T-helper 1 cell treated with Interleukin-12 subunit alpha and Interleukin-12 subunit beta and Interleukin-4 antibody, amounts not matched to agents 30 ng/mL and 1 ng/mL, for 36 hours (primary cell): ENCODE results near the gene PKD1L1. TPM values are rescaled to one million over a fixed set of nuclear protein-coding genes. Genes with fewer than 3 reads are reported as not detected.

ENCODE experiments used
- intact Hi-C: fragments of 100-400 bp; cut with micrococcal nuclease; formaldehyde crosslinking; loops from one replicate; pipeline ENCODE4 v1.15.1; 2024
- total RNA-seq: library from RNA; stranded (reverse); gene quantifications from 2 replicates; pipeline ENCODE4 v1.2.3, GENCODE V29; 2022

The PKD1L1 gene
- total RNA-seq, 1 donor from 2014 or later = 0.12 TPM

DNA sequence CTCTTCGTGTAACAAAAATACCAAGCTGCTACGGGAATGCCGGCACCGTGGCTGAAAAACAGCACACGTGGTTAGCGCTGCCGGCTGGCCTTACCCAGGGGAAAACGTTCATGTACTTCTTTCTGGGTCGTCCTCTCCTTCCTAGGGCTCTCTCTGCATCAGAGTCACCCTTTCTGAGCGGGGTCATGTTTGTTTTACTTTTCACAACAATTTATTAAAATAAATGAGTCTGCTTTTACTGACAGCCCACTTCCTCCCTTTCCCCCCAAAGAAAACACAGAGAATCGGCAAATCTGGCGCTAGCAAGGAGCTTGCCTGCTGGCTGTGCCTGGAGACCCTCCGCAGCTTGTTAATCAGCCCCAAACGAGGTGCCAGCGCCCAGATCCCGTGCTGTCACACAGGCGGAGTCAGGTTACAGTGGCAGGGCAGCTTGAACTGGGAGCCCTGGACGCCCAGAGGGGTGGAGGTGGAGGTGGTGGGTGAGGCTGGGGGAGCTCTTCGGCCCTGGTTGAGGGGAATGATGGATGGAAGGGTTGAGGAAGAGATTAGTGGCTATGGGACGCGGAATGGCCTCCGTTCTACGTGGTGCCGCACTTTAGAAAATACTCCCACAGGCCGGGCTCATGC, 204.2 kb downstream of the PKD1L1 start:
- intact Hi-C loops = no loop called here

DNA sequence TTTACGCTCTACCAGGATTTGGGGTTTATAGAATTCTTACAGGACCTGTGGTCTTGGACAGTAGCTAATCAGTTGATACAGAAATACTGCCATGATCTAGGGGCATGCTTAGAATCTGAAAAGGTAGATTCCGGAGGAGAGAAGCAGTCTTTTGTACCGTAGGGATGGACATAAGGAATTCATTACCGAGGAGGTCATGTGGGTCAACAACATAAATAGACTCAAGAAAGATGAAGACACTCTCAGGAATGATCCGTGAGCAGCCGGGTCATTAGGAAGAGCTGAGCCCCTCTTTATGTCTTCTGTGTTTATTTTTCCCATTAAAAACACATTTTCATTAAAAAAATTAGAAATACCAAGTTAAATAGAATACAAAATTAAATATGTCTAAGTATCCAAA, 206.3 kb downstream of the PKD1L1 start:
- intact Hi-C loops = no loop called here

DNA sequence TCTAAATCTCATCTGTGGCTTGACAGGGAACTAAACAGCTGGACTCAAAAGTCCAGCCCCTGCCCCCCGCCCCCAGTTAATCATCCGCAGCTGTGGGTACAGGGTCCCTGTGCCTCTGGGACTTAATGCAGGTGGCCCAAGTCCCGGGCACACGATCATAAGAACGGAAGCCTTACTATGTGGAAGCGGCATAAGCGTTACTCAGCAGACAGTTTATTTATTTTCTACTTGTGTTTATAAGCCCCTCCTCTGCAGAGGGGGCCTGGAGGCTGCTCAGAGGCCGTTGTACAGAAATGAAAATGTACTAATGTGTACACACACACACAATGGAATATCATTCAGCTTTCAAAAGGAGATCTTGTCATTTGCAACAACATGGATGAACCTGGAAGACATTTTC, 208.4 kb downstream of the PKD1L1 start:
- intact Hi-C loops = no loop called here

DNA sequence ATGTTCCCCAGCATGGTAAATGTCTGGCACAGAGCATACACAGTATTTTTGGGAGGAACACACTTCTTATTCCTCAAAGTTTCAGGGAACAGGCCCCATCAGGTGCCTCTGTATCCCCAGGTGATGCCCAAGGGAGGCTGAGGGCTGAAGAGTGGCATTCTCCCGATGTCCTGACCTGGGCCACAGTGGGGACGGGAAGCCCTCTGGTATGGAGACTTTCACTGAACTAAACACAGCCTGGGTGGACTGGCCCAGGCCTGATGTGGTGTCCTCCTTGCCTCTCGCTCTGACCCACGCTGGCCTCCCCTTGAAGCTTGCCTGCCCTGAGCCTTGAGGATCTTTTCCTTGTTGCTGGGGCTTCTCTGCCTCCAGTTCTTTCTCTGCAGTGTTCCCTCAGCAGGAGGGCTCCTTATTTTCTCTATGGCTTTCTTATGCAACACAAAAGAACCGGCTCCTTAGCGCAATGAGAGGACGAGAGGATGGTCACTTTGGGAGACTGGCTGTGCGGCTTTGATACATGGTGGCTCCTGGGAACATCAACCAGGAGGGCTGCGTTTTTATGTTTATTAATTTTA, 208.9 kb downstream of the PKD1L1 start:
- intact Hi-C loops = no loop called here

DNA sequence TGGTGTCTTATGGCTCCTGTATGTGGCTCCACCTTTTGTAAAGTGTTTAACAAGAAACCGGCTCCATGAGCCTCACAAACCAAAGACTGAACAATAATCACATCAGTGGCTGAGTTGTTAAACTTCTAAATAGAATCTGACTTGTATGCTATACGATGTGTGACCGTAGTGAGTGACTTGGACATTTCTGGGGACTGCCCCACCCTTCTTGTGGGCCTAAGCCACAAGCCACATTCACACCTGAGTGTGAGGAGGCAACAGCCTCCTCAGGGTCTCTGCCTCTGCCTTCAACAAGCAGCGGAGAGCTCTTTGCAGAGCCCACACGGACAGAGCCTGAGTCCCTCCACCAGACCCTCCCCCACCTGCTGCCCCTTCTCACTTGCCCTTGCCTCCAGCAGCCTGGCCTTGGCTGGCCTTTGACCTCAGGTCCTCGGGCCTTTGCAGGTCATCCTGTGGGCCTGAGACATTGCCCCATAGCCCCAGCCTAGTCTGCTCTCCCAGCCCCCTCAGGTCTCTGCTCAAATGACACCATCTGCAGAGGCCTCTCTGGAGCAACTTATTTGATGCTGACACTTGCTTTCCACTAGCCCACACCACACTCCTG, 209.6 kb downstream of the PKD1L1 start:
- intact Hi-C loops = no loop called here

DNA sequence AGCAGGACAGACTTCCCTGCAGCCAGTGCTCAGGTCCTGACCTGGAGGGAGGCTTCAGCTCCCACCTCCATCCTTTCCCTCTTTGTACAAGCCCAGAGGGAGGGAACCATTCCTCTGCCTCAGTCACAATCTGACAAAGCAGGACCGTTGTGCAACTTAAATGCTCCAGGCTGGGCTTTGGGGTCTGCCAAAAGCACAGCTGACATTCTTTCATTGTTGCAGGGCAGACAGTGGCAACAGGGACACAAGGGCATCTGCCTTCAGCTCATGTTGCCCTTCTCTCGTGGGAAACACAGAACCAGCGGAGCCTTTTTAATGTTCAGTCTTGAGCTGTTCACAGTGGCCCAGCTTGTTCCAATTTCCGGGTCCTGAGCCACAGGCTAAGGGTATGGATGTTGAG, 210.7 kb downstream of the PKD1L1 start:
- intact Hi-C loops = no loop called here

DNA sequence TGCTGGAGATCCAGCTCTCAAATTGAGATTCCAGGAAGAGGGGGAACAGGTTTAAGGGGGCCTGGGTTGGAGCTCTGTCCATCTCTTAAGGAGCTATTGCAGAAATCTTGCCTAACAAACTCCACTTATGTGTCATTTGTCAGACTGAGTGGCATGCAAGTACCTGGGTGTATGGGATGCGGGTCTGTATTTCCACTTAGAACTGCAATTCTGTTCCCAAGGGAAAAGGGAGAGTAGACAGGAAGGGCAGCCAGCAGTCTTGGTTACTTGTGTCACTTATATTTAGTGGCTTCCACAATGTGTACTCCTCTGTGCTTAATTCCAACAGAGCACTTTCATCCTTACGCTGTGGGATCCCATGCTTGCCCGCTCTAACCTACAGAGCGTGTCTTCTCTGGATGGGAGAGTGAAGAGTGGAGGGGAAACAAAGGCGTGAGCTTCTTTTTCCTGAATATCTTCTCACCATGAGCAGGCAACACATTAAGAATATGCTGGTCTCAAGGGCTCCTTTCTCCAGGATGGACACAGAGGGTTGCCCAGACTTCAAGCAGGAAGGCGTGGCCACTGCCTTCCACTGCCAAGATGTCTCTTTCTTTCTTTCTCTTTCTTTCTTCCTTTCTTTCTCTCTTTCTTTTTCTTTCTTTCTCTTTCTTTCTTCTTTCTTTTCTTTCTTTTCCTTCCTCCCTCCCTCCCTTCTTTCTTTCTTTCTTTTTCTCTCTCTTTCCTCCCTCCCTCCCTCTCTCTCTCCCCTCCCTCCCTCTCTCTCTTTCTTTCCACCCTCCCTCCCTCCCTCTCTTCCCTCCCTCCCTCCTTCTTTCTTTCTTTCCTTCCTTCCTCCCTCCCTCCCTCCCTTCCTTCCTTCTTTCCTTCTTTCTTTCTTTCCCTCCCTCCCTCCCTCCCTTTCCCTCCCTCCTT, 212.6 kb downstream of the PKD1L1 start:
- intact Hi-C loops = no loop called here

DNA sequence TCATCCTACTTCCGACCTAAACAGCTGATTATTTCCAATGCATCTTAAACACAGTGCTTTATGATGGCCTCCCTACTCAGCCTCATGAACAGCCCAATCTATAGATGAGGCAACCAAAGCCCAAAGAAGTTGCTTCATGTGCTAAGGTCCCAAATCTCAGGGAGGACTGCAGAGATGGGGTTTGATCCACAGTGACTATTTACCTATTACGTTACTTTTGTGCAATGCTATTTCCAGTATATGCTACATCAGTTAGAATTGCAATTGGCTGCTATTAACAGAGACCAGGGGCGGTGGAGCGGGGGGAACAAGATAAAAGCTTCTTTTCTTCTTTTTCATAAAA, 213.3 kb downstream of the PKD1L1 start:
- intact Hi-C loops = no loop called here

DNA sequence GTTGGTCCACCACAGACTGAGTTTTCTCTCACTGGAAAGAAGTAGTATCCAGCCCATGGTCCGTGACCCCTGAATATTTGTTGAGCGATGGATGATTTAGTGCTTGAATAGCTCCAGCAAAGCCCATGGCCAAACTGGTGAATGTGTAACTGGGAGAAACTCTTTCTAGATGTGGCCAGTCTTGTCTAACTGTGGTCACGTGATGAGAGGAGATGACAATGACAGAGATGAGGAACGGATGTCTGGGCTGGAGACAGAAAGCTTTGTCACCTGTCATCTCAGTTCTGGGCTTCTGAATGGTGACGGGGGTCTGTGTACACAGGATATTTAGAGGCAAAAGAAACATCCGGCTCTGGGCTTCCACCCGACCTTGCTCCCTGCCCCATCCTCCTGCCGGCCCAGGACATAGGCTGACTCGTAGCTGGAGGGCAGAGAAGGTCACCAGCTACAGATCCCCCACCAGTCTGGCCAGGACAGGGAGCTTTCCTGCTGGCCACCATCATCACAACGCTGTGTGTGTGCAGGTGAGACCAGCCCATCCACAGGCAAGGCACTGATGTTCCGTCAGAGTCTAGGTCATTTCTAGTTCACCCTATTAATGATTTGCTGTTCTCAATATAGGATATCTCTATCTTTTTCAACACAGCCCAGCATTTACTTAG, 213.8 kb downstream of the PKD1L1 start:
- intact Hi-C loops = no loop called here

DNA sequence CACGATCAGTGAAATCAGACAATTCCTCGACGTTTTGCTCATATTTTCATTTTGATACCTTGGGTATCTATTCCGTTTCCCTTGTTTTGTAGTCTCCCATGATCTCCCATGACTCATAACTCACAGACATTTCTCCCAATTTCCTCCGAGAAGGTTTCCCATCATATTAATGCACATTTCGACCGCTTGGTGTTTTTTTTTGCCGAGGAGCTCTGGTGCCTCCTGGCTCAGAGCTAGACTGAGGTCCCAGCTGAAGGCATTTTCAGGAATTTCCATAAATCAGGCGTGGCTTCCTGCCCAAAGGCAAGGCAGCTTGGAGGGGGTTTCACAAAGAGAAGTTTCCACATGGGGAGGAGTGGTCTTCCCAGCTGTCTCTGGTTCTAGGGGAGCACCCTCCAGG, 218.1 kb downstream of the PKD1L1 start:
- intact Hi-C loops = no loop called here

DNA sequence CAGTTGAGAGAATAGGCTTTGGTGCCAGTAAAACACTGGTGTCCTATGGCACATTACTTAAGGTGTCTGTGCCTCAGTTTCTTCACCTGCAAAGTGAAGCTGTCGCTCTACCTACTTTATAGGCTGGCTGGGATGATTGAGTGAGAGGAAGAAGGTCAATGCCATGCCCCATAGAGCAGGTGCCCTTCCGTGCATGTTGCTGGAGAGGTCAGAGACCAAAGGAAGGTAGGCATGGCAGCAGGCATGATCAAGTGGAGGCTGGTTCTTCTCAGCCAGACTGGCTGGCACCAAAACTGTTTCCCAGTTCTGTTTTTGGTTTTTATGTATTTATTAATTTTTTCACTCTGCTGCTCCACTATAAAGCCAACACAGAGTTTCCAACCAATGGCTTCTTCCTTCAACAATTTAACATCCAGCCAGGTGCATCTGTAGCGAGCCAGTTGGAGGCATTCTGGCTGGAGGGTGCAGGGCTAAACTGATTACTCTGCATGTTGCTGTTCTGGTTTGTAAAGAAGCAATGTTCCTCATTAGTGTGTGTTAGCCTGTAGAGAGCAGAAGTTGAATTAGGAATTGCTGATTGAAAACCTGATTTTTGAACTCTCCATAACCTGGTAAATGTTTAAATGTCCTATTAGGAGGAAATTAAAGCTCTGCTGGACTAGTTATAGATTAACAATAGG, 222.1 kb downstream of the PKD1L1 start:
- intact Hi-C loops = no loop called here

DNA sequence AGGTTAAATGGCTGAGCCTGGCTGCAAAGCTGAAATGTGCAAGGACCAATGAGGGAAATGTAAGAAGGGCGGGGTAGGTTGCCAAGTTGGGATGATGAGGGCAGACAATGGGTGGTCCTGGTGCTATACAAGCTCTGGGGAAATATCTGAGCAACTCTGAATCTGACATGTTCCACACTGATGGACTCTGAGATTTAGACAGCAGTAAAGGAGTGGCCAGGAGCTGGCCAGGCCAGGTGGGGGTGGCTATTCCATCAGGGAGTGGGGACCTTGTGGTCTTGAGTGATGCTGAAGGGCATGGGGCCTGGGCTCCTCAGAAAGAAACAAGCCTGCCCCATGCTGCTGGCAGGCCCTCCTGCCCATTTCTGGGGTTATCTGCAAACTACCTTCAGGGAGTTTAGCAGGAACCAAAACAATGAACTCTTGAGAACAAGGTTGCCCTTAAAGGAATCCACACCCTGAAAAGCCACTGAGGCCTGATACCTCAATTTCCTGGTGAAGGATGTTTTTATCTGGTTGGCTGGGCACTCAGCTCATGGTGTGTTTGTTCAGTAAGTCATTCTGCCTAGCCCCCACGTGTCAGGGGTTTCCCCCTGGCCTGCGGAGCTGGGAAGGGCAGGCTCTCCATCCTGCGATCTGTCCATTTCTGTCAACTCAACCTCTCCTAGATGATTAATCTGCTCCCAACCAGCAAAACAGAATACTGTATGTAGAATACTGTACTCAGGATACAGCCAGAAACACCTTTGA, 223.1 kb downstream of the PKD1L1 start:
- intact Hi-C loops = no loop called here

Other genes with a start within 250 kb of the PKD1L1 start
- 35.9 and 38.8 TPM in 2 replicates for gene HUS1, start 31.1 kb upstream of the PKD1L1 start, total RNA-seq
- not detected in 2 replicates for gene SUN3, start 80.6 kb upstream of the PKD1L1 start, total RNA-seq
- gene C7orf57, start 87.1 kb upstream of the PKD1L1 start, total RNA-seq = 0.10 TPM in 1 of 2 replicates, not detected in the other
- gene UPP1, start 140.8 kb upstream of the PKD1L1 start, total RNA-seq = 79.4 and 79.6 TPM in 2 replicates
- gene ABCA13, start 223.0 kb upstream of the PKD1L1 start, total RNA-seq = 0.05 and 0.29 TPM in 2 replicates